ENCODE data around the gene PACRG.

The PACRG gene

DNA sequence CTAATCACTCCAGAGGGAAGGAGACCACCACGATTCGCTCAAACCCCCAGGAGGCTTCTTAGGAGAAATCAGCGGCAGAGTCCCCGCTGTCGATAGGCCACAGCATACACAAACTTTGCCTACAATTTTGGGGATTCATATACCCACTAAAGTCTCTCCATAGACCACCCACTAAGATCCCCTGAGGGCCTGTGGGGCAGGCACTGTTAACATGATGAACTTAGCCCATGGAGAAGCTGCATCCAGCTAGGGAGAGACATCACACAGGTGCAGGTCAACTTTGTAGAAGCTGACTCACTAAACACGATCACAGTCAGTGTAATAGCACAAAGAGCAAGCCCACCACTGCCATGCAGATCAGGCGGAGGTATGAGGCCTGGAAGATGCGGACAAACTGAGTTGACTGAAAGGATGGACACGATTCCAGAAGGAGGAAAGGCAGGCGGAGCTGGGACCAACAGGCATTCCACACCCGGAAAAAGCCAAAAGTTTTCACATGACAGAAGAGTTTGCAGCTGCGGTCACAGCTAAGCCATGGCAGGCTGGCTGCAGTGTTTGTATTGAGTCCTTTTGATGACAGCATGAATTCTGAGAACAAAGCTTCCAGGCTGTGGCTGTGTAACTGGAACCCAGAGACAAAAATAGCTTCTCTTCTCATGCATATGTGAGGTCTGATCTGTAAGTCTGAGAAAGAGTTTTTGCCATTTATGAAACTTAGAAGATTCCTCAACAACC lies 611.1 kb downstream of the PACRG start:
- Histone ChIP-seq H3K4me1 (ENCODE audit: insufficient read depth, low read length) (peaks cover 8% of the 10 kb centered on the region), H3K9ac (ENCODE audit: low read length) (no peak overlapping the region), H3K27ac (ENCODE audit: low read depth, low read length) (no peak overlapping the region), H3K9me3 (ENCODE audit: low read length) (no peaks in the 10 kb centered on the region), H3K4me3 (ENCODE audit: low read depth in 1 of 2, low read length in 2 of 2) (no peak overlapping the region), H3K27me3 (ENCODE audit: control insufficient read depth in 1 of 2, insufficient read depth in 2 of 2, low read length in 2 of 2) (no peaks in the 10 kb centered on the region), H3K36me3 (ENCODE audit: insufficient read depth, low read length) (no peaks in the 10 kb centered on the region)

DNA sequence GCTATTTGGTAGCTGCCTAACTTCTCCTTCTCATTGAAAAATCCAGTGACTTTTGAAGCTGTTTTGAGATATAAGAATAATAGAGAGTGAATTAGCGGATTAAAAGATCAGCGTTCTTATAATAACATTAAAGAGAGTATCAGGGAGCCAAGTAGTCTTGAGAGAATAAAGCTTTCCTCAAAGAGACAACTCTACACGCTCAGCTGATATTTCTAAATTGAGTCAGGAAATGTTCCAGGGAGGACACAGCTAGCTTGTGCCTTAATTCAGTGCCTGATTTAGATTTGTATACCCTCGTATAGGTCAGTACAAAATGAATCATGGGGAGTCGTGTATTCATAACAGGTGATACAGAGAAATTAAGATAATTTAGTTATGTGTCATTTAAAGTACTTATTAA lies 611.7 kb downstream of the PACRG start:
- no peaks in the 10 kb centered on the region for H3K36me3 ChIP-seq (ENCODE audit: insufficient read depth, low read length)
- no peak overlapping the region for H3K4me3 ChIP-seq (ENCODE audit: low read depth in 1 of 2, low read length in 2 of 2)
- H3K4me1 ChIP-seq (ENCODE audit: insufficient read depth, low read length): peaks cover 8% of the 10 kb centered on the region
- H3K9ac ChIP-seq (ENCODE audit: low read length): no peak overlapping the region
- H3K9me3 ChIP-seq (ENCODE audit: low read length): no peaks in the 10 kb centered on the region
- no peak overlapping the region for H3K27ac ChIP-seq (ENCODE audit: low read depth, low read length)
- no peaks in the 10 kb centered on the region for H3K27me3 ChIP-seq (ENCODE audit: control insufficient read depth in 1 of 2, insufficient read depth in 2 of 2, low read length in 2 of 2)

DNA sequence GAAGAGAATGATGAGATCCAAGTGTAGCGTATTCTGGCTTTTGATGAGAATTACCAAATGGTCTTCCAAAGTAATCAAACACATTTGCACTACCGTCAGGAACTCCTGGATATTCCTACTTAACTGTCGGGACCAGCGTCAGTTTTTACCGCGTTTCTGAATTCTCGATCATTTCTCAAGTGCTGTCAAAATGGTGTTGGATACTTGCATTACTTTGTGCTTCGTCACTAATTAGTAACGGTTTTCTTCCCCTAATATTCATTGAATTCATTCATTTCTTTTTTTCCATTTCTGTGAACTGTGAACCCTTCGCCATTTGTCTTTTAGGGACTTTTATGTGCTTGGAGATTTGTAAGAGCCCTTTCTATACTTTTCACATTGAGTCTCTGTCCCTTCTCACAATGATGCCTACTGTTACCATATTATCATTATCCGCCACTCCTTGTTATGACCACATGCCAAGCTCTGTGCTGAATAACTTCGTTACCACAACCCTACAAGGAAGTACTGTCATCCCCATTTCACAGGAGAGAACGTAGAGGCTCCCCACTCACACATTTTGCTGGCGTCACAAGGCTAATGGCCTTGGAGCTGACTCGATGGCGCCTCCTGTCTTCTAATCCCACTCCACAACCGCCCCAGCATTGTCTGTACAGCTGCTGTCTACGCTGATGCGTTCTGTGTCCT lies 612.6 kb downstream of the PACRG start:
- Histone ChIP-seq H3K27ac (ENCODE audit: low read depth, low read length) (no peak overlapping the region), H3K27me3 (ENCODE audit: control insufficient read depth in 1 of 2, insufficient read depth in 2 of 2, low read length in 2 of 2) (no peaks in the 10 kb centered on the region), H3K9ac (ENCODE audit: low read length) (no peak overlapping the region), H3K4me3 (ENCODE audit: low read depth in 1 of 2, low read length in 2 of 2) (no peak overlapping the region), H3K9me3 (ENCODE audit: low read length) (no peaks in the 10 kb centered on the region), H3K4me1 (ENCODE audit: insufficient read depth, low read length) (peaks cover 2% of the 10 kb centered on the region), H3K36me3 (ENCODE audit: insufficient read depth, low read length) (no peaks in the 10 kb centered on the region)

DNA sequence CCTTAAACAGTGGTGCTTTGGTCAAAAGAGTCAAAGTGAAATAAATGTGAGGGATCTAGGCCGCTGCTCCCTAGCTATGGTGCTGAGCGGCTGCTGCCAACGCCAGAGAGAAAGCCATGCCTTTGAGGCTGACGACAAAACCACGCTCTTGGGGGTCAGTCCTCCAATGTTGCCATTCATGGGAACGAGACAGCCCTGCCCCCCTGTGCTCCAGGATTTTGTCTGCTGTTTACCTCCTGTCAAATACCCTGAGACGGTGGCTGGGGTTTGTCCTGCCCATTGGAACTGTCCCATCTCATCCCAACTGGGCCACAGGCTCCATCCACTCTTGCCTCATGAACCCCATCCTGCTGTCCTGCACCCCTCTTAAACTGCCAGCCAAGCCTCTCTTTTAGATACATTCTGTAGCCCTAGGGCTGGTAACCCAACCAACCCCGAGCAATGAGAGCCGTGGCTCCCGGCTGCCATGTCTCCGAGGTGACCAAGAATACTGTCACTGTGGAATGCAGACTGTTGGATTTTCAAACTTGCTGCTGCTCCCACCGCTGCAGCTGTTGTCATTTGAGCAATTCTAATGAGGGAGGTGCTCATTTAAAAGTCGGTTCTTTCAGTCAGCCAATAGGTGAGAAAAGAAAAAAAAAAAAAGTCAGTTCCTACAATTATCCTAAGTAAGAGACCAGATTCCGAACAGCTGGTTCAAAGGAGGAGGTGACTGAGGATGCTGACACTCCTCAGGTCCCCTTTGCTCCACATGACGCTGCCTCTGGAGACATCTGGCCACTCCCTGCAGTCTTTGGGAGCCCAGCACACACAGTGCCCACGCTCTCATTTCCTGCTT lies 613.7 kb downstream of the PACRG start:
- Histone ChIP-seq H3K4me1 (ENCODE audit: insufficient read depth, low read length) (no peaks in the 10 kb centered on the region), H3K27ac (ENCODE audit: low read depth, low read length) (no peak overlapping the region)

DNA sequence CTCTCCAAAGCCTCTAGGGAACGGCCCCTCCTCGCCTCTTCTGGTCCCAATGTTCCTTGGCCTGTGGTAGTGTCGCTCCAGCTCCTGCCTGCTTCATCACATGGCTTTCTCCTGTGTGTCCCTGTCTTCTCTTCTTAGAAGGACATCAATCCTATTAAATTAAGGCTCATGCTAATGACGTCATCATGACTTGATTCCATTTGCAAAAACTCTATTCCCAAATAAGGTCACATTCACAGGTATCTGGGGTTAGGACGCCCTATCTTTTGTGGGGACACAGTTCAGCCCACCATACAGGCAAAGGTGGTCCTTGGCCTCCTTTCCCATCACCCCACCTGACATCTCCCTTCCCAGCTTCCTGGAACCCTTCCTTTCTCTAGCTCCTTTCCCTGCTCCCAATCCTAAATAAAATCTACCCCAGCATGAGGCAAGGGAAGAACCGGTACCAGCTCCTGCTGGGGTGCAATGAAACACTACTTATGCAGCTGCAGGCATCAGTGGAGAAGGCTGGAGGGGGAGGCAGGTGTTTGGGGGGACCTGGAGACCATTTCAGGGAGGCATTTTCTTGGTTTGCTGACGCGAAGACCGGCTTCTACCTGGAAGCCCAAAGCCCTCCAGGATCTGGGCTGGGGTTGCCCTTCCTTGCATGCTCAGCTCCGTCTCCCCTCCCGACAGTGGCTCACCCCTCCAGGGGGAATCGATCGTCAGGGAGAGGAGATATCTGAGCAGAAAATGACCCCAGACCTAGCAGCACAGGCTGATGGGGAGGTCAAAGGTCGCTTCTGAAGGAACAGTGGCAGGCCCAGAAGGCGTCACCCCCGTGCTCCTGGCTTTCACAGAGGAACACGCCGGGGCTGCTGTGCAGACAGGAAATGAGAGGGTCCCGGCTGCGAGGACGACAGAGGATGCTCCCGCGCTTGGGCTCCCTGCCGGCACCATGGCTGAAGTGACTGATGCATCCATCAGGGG lies 615.1 kb downstream of the PACRG start:
- Histone ChIP-seq H3K27me3 (ENCODE audit: control insufficient read depth in 1 of 2, insufficient read depth in 2 of 2, low read length in 2 of 2) (no peaks in the 10 kb centered on the region), H3K27ac (ENCODE audit: low read depth, low read length) (no peak overlapping the region), H3K9me3 (ENCODE audit: low read length) (no peaks in the 10 kb centered on the region), H3K36me3 (ENCODE audit: insufficient read depth, low read length) (no peaks in the 10 kb centered on the region), H3K4me3 (ENCODE audit: low read depth in 1 of 2, low read length in 2 of 2) (no peak overlapping the region), H3K4me1 (ENCODE audit: insufficient read depth, low read length) (peaks cover 6% of the 10 kb centered on the region), H3K9ac (ENCODE audit: low read length) (no peak overlapping the region)

More for the DNA sequence above, 613.7 kb downstream of the PACRG start:
- H3K27me3 ChIP-seq (ENCODE audit: control insufficient read depth in 1 of 2, insufficient read depth in 2 of 2, low read length in 2 of 2): no peaks in the 10 kb centered on the region
- no peaks in the 10 kb centered on the region for H3K36me3 ChIP-seq (ENCODE audit: insufficient read depth, low read length)
- H3K9me3 ChIP-seq (ENCODE audit: low read length): no peaks in the 10 kb centered on the region
- no peak overlapping the region for H3K4me3 ChIP-seq (ENCODE audit: low read depth in 1 of 2, low read length in 2 of 2)
- H3K9ac ChIP-seq (ENCODE audit: low read length): no peak overlapping the region

DNA sequence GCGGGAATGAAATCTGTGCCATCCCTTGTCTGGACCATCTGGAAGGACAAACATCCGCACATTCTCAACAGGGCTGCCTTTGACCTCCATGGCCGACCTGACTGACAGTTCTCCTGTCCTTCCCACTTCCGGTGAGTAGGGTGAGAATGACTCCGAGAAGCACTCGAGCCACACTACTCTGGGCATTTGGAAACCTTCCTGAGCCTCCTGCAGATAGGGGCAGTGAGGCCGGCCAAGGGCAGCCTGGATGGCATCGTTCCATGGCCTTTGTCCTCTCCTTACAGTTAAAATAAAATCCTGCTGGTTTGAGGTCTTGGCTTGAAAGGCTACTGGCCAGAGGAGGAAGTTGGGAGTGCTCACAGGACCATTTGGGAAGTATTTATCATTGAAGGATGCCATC lies 615.8 kb downstream of the PACRG start:
- peaks cover 6% of the 10 kb centered on the region for H3K4me1 ChIP-seq (ENCODE audit: insufficient read depth, low read length)
- no peaks in the 10 kb centered on the region for H3K27me3 ChIP-seq (ENCODE audit: control insufficient read depth in 1 of 2, insufficient read depth in 2 of 2, low read length in 2 of 2)
- no peaks in the 10 kb centered on the region for H3K9me3 ChIP-seq (ENCODE audit: low read length)
- no peak overlapping the region for H3K4me3 ChIP-seq (ENCODE audit: low read depth in 1 of 2, low read length in 2 of 2)
- no peaks in the 10 kb centered on the region for H3K36me3 ChIP-seq (ENCODE audit: insufficient read depth, low read length)
- no peak overlapping the region for H3K9ac ChIP-seq (ENCODE audit: low read length)
- no peak overlapping the region for H3K27ac ChIP-seq (ENCODE audit: low read depth, low read length)

GRCh38 chr6:163344411-163344810 lies 616.6 kb downstream of the PACRG start:
- Histone ChIP-seq H3K9ac (ENCODE audit: low read length) (no peak overlapping the region), H3K36me3 (ENCODE audit: insufficient read depth, low read length) (no peaks in the 10 kb centered on the region), H3K27ac (ENCODE audit: low read depth, low read length) (no peak overlapping the region), H3K27me3 (ENCODE audit: control insufficient read depth in 1 of 2, insufficient read depth in 2 of 2, low read length in 2 of 2) (no peaks in the 10 kb centered on the region), H3K9me3 (ENCODE audit: low read length) (no peaks in the 10 kb centered on the region), H3K4me1 (ENCODE audit: insufficient read depth, low read length) (peaks cover 6% of the 10 kb centered on the region), H3K4me3 (ENCODE audit: low read depth in 1 of 2, low read length in 2 of 2) (no peak overlapping the region)

GRCh38 chr6:163345931-163346330 lies 618.2 kb downstream of the PACRG start:
- H3K36me3 ChIP-seq (ENCODE audit: insufficient read depth, low read length): no peaks in the 10 kb centered on the region
- no peaks in the 10 kb centered on the region for H3K27me3 ChIP-seq (ENCODE audit: control insufficient read depth in 1 of 2, insufficient read depth in 2 of 2, low read length in 2 of 2)
- no peak overlapping the region for H3K9ac ChIP-seq (ENCODE audit: low read length)
- no peak overlapping the region for H3K27ac ChIP-seq (ENCODE audit: low read depth, low read length)
- no peak overlapping the region for H3K4me3 ChIP-seq (ENCODE audit: low read depth in 1 of 2, low read length in 2 of 2)
- no peaks in the 10 kb centered on the region for H3K9me3 ChIP-seq (ENCODE audit: low read length)
- peaks cover 6% of the 10 kb centered on the region for H3K4me1 ChIP-seq (ENCODE audit: insufficient read depth, low read length)

GRCh38 chr6:163346497-163346961 lies 618.8 kb downstream of the PACRG start:
- no peaks in the 10 kb centered on the region for H3K36me3 ChIP-seq (ENCODE audit: insufficient read depth, low read length)
- no peaks in the 10 kb centered on the region for H3K9me3 ChIP-seq (ENCODE audit: low read length)
- H3K27me3 ChIP-seq (ENCODE audit: control insufficient read depth in 1 of 2, insufficient read depth in 2 of 2, low read length in 2 of 2): no peaks in the 10 kb centered on the region
- H3K4me1 ChIP-seq (ENCODE audit: insufficient read depth, low read length): peaks cover 6% of the 10 kb centered on the region
- no peak overlapping the region for H3K27ac ChIP-seq (ENCODE audit: low read depth, low read length)
- H3K4me3 ChIP-seq (ENCODE audit: low read depth in 1 of 2, low read length in 2 of 2): no peak overlapping the region
- no peak overlapping the region for H3K9ac ChIP-seq (ENCODE audit: low read length)

DNA sequence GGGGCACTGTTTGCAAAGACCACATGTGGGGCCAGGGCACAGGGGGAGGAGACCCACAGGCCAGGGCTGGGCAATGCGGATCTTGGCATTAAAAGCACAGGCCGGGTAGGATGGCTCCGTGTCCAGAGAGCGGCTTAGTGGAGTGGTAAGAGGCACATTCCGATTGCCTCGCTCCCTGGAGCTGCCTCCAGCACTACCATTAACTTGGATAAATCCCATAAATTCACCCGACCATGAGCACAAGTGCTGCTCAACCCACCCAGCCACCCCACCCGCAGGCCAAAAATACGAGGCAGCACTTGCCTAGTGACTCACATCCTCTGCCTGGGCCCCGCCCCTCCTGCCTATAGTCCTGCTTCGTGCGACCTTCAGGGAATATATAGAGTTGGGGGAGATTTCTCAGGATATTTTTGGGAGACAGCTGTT lies 619.3 kb downstream of the PACRG start:
- H3K27me3 ChIP-seq (ENCODE audit: control insufficient read depth in 1 of 2, insufficient read depth in 2 of 2, low read length in 2 of 2): no peaks in the 10 kb centered on the region
- H3K9me3 ChIP-seq (ENCODE audit: low read length): no peaks in the 10 kb centered on the region
- no peak overlapping the region for H3K27ac ChIP-seq (ENCODE audit: low read depth, low read length)
- peaks cover 6% of the 10 kb centered on the region for H3K4me1 ChIP-seq (ENCODE audit: insufficient read depth, low read length)
- H3K4me3 ChIP-seq (ENCODE audit: low read depth in 1 of 2, low read length in 2 of 2): no peak overlapping the region
- no peak overlapping the region for H3K9ac ChIP-seq (ENCODE audit: low read length)
- no peaks in the 10 kb centered on the region for H3K36me3 ChIP-seq (ENCODE audit: insufficient read depth, low read length)

All from muscle layer of colon (tissue), 2 donors.